NCI-H226 (cell line): ENCODE data around the gene UROS.

ENCODE experiments used
- DNase-seq: peaks from one replicate; pipeline ENCODE4 v3.0.0-alpha.2; 2015

The UROS gene

GRCh38 chr10:125757742-125758141 lies 65.3 kb downstream of the UROS start:
- no peak for DNase-seq

- DNase-seq: no peak
Observed at GRCh38 chr10:125756853-125757487, 66.1 kb downstream of the UROS start.

GRCh38 chr10:125756196-125756595 lies 66.9 kb downstream of the UROS start:
- no peak for DNase-seq

DNA sequence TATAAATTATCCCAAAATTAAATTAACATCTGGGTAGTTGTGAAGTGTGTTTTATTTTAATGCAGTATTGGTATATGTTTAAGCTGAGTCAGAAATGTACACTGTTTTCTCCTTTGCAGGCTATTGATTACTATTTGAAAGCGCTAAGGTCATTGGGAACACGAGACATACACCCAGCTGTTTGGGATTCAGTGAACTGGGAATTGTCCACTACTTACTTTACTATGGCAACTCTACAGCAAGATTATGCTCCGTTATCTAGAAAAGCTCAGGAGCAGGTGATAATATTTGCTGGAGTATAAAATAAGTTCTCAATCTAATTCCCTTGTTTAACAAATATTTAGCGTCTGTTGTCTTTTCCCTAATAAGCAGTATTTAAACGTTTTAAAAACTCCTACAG lies 75.6 kb downstream of the UROS start:
- DNase-seq: no peak

- DNase-seq: no peak
Observed at GRCh38 chr10:125744909-125745308, 78.1 kb downstream of the UROS start.

GRCh38 chr10:125742465-125742864 lies 80.6 kb downstream of the UROS start:
- no peak for DNase-seq

GRCh38 chr10:125739994-125740679 lies 82.9 kb downstream of the UROS start:
- no peak for DNase-seq
